Body of pancreas (tissue), 4 donors: ENCODE results near the gene CNOT10.

Experiments used
- POLR2A ChIP-seq, 3 donors: fragments of 450-650 bp; IDR thresholded peaks; one replicate each; pipeline ENCODE4 v1.6.1; 2016; ENCODE audit warnings: antibody characterized with exemption in 3 of 3, mild to moderate bottlenecking in 2 of 3
- TF ChIP-seq, protein P1 (sequence below), 7 experiments: fragments of 450-650 bp in 4 of 7; fragments of 200-600 bp in 3 of 7; sonication (generic) in 3 of 7; IDR thresholded peaks; one replicate each; pipeline ENCODE4 v1.5.1; 2016 to 2019; ENCODE audit warnings: antibody characterized with exemption in 7 of 7

DNA sequence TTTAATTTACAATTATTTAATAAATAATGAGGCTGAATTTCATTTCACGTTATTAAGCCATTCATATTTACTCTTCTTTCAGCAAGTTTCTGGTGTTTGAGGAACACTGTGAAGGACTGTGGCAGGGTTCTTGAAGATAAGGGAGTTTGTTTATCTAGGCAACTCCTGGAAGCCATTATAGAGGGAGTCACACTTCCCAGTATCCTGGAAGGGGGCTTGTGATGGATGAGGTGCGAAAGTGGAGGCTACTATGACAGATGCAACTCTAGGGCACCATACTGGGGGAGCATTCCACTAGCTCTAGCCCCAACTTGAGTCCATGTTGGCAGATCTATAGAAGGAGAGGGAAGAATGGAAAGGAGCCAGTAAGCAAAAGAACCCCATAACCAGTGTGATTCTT, 14.4 kb downstream of the CNOT10 start:
- TF ChIP-seq, protein P1, sequence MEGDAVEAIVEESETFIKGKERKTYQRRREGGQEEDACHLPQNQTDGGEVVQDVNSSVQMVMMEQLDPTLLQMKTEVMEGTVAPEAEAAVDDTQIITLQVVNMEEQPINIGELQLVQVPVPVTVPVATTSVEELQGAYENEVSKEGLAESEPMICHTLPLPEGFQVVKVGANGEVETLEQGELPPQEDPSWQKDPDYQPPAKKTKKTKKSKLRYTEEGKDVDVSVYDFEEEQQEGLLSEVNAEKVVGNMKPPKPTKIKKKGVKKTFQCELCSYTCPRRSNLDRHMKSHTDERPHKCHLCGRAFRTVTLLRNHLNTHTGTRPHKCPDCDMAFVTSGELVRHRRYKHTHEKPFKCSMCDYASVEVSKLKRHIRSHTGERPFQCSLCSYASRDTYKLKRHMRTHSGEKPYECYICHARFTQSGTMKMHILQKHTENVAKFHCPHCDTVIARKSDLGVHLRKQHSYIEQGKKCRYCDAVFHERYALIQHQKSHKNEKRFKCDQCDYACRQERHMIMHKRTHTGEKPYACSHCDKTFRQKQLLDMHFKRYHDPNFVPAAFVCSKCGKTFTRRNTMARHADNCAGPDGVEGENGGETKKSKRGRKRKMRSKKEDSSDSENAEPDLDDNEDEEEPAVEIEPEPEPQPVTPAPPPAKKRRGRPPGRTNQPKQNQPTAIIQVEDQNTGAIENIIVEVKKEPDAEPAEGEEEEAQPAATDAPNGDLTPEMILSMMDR (IDR thresholded peaks at IDR 0.05): no peak
- TF ChIP-seq POLR2A (IDR thresholded peaks at IDR 0.05): no peak
